ENCODE data around the gene CNTN1. TPM values are rescaled to one million over a fixed set of nuclear protein-coding genes. Genes with fewer than 3 reads are reported as not detected.

The CNTN1 gene
- total and polyA plus RNA-seq, 2 of the 4 experiments (the other 2 are of a cell fraction), result 0.10 to 0.18 TPM

GRCh38 chr12:41032386-41032785 is 340.1 kb downstream of the CNTN1 start:
- intact Hi-C loops (cut with micrococcal nuclease), result no loop called here

More at GRCh38 chr12:41032386-41032785, 340.1 kb downstream of the CNTN1 start:
- no peak overlapping the region for H3K4me2 ChIP-seq (ENCODE audit: low read depth, low read length)
- ChIA-PET CTCF (no interaction called here), POLR2A (ENCODE audit: unreplicated experiment) (no interaction called here)
- H3K4me1 ChIP-seq (ENCODE audit: control insufficient read depth, insufficient read depth, low read length), result no peaks in the 10 kb centered on the region
- no peak for DNase-seq
- no peaks in the 10 kb centered on the region for H3K27me3 ChIP-seq (ENCODE audit: control insufficient read depth, insufficient read depth, low read length)
- dilution Hi-C loops (cut with HindIII; ENCODE audit: low sequenced_read_pairs, unreplicated experiment) (no loop called here), in situ Hi-C loops (cut with MboI; ENCODE audit: low sequenced_read_pairs) (no loop called here)
- H4K20me1 ChIP-seq (ENCODE audit: insufficient read depth, low read length), result no peaks in the 10 kb centered on the region
- no peak overlapping the region for H4K91ac ChIP-seq (ENCODE audit: insufficient read depth, low read depth, low read length)
- H2BK120ac ChIP-seq (ENCODE audit: low read depth, low read length), result no peak overlapping the region
- H4K5ac ChIP-seq (ENCODE audit: low read depth, low read length), result no peak overlapping the region
- no peak overlapping the region for H2BK20ac ChIP-seq (ENCODE audit: low read depth, low read length)
- no peak overlapping the region for H2BK5ac ChIP-seq (ENCODE audit: low read depth, low read length, poor library complexity, severe bottlenecking)
- H3K56ac ChIP-seq (ENCODE audit: extremely low read depth, insufficient read depth, low read length), result no peak overlapping the region
- H3K4ac ChIP-seq (ENCODE audit: low read depth, low read length), result no peak overlapping the region
- no peak overlapping the region for H2BK15ac ChIP-seq (ENCODE audit: low read depth, low read length)
- H3K18ac ChIP-seq (ENCODE audit: low read depth, low read length), result peak overlapping the region; percentile 29; the same call in 1 of the 2 replicates
- no peaks in the 10 kb centered on the region for H3K9me3 ChIP-seq (ENCODE audit: control insufficient read depth, insufficient read depth, low read length)
- TF ChIP-seq MAFK (IDR thresholded peaks at IDR 0.05; ENCODE audit: low read depth, low read length) (no peak), RCOR1 (IDR thresholded peaks at IDR 0.05; ENCODE audit: insufficient replicate concordance, low read length) (no peak), RFX5 (IDR thresholded peaks at IDR 0.05; ENCODE audit: low read depth, low read length) (no peak), CTCF (conservative IDR thresholded peaks at IDR 0.05; ENCODE audit: low read depth, low read length) (no peak), NFE2L2 (IDR thresholded peaks at IDR 0.05; ENCODE audit: low read depth, low read length) (no peak), ELK1 (IDR thresholded peaks at IDR 0.05; ENCODE audit: borderline replicate concordance, low read depth, low read length) (no peak), CHD1 (IDR thresholded peaks at IDR 0.05; ENCODE audit: low read depth, low read length) (no peak), FOS (IDR thresholded peaks at IDR 0.05; ENCODE audit: low read depth, low read length) (no peak), RAD21 (IDR thresholded peaks at IDR 0.05; ENCODE audit: low read length) (no peak), MAZ (IDR thresholded peaks at IDR 0.05; ENCODE audit: borderline replicate concordance, low read depth, low read length) (no peak), USF2 (IDR thresholded peaks at IDR 0.05; ENCODE audit: low read depth, low read length) (no peak), MXI1 (IDR thresholded peaks at IDR 0.05; ENCODE audit: borderline replicate concordance, low read depth, low read length) (no peak), BHLHE40 (IDR thresholded peaks at IDR 0.05; ENCODE audit: low read depth, low read length) (no peak), POLR2A (IDR thresholded peaks at IDR 0.05; ENCODE audit: low read depth, low read length) (no peak), SMC3 (IDR thresholded peaks at IDR 0.05; ENCODE audit: low read depth, low read length) (no peak), CEBPB (IDR thresholded peaks at IDR 0.05; ENCODE audit: low read depth, low read length) (no peak)
- no peak overlapping the region for H3K23ac ChIP-seq (ENCODE audit: low read depth, low read length)
- no peak for ATAC-seq (ENCODE audit: low read depth)
- H3K4me3 ChIP-seq (ENCODE audit: insufficient read depth, low read depth, low read length), result no peak overlapping the region
- no peaks in the 10 kb centered on the region for H3K9me1 ChIP-seq (ENCODE audit: insufficient read depth, low read length)
- no peak overlapping the region for H3K27ac ChIP-seq (ENCODE audit: insufficient read depth, low read length)
- H2AK9ac ChIP-seq (replicated peaks; ENCODE audit: low read depth, low read length, poor library complexity), result no peak overlapping the region
- H2AK5ac ChIP-seq (ENCODE audit: low read depth, low read length), result no peak overlapping the region
- BruUV-seq (replicated peaks), result no TSS peak
- no peak overlapping the region for H3K14ac ChIP-seq (replicated peaks; ENCODE audit: low read depth, low read length)
- H3K79me1 ChIP-seq (ENCODE audit: low read depth in 1 of 2, low read length in 2 of 2), result no peaks in the 10 kb centered on the region
- no peak overlapping the region for H4K8ac ChIP-seq (ENCODE audit: low read depth in 2 of 2, low read length in 2 of 2)
- no peak overlapping the region for H2AFZ ChIP-seq (replicated peaks; ENCODE audit: low read length, poor library complexity)
- no peak overlapping the region for H3K9ac ChIP-seq (ENCODE audit: low read depth, low read length)
- H3K36me3 ChIP-seq (ENCODE audit: control insufficient read depth, insufficient read depth, low read length), result no peaks in the 10 kb centered on the region

Measured in IMR-90 (cell line).